ACC112 (cell line): ENCODE results near the gene LKAAEAR1.

Source experiments
- H2AFZ ChIP-seq: fragments of 200-600 bp; sonication (generic); one replicate; pipeline ENCODE4 v1.6.0; 2017; ENCODE audit warnings: antibody characterized with exemption, low read length; ENCODE audit not compliant: unreplicated experiment
- H3K27ac ChIP-seq: fragments of 200-600 bp; sonication (generic); 2 replicates; pipeline ENCODE4 v1.5.1; 2014; ENCODE audit warnings: low read depth, mild to moderate bottlenecking, antibody characterized with exemption, low read length, moderate library complexity
- H3K27me3 ChIP-seq: fragments of 200-600 bp; sonication (generic); 2 replicates; pipeline ENCODE4 v1.6.1; 2014; ENCODE audit warnings: mild to moderate bottlenecking, antibody characterized with exemption, low read length, moderate library complexity, mixed read lengths; ENCODE audit not compliant: insufficient read depth
- H3K36me3 ChIP-seq: fragments of 200-600 bp; sonication (generic); 2 replicates; pipeline ENCODE4 v1.6.1; 2016; ENCODE audit warnings: mild to moderate bottlenecking, antibody characterized with exemption, low read length, moderate library complexity, mixed read lengths; ENCODE audit not compliant: insufficient read depth
- H3K4me1 ChIP-seq: fragments of 200-600 bp; sonication (generic); one replicate; pipeline ENCODE4 v1.6.1; 2016; ENCODE audit warnings: low read length, mixed read lengths; ENCODE audit not compliant: insufficient read depth, unreplicated experiment, control insufficient read depth
- H3K4me3 ChIP-seq: fragments of 200-600 bp; sonication (generic); 2 replicates; pipeline ENCODE4 v1.5.1; 2014; ENCODE audit warnings: mild to moderate bottlenecking, low read depth, low read length
- H3K79me2 ChIP-seq: fragments of 200-600 bp; sonication (generic); one replicate; pipeline ENCODE4 v1.6.0; 2016; ENCODE audit warnings: low read length; ENCODE audit not compliant: control insufficient read depth, unreplicated experiment, insufficient read depth

The LKAAEAR1 gene

DNA sequence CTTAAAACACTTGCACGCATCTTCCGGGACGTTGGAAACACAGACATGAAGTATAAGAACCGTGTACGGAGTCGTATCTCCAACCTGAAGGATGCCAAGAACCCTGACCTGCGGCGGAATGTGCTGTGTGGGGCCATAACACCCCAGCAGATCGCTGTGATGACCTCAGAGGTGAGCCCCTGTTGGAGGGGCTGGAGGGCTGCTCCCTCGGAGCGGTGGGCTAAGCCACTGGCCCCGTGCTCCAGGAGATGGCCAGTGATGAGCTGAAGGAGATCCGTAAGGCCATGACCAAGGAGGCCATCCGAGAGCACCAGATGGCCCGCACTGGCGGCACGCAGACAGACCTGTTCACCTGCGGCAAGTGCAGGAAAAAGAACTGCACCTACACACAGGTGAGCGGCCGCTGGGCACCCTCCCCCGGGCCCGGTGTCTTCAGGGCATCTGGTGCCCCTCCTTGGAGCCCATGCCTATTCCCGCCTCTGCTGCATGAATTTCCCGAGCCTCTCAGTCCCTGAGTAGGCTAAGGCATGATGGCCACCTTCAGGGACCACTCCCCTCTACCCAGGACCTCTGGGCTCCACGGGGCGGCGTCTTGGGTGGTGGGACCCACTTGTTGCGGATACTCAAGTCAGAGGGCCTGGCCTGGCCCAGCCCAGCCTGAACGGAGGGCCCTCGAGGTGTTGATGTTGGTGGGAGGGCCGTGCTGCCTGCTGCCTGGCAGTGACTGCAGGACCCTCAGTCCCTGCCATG lies 13.8 kb downstream of the LKAAEAR1 start:
- H3K4me1 ChIP-seq = peaks cover 12% of the 10 kb centered on the region
- no peak overlapping the region for H2AFZ ChIP-seq
- H3K27ac ChIP-seq = no peak overlapping the region

DNA sequence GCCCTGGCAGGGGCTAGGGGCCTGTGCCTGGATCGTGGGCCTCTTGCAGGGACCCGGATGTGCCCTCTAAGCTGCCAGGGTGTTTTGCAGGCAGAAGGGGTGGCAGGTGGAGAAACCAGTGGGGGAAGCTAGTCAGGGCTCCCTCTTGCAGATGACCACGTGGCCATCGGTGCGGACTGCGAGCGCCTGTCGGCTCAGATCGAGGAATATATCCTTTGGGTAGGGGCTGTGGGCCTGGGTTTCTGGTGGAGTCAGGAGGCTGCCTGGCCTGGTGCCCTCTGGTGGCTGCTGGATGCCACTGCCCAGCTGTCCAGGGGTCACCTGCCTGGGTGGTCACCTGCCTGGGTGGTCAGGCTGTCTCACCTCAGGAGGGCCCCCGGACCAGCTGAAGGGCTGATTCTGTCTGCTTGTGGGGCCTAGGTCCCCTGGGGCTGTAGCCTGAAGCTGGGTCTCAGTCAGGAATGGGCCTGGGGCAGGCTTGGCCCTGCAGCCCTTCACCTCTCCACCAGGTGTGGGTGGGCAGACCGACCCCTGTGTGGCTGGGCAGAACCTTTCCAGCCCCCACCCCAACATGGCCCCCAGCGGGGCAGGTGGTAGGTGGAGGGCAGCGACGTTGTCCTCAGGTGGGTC lies 14.5 kb downstream of the LKAAEAR1 start:
- Histone ChIP-seq H3K4me1 (peaks cover 18% of the 10 kb centered on the region), H3K27me3 (no peaks in the 10 kb centered on the region), H3K36me3 (no peaks in the 10 kb centered on the region), H3K4me3 (no peak overlapping the region), H3K79me2 (no peaks in the 10 kb centered on the region), H3K27ac (no peak overlapping the region), H2AFZ (no peak overlapping the region)

More for the DNA sequence above, 13.8 kb downstream of the LKAAEAR1 start:
- Histone ChIP-seq H3K27me3 (no peaks in the 10 kb centered on the region), H3K36me3 (no peaks in the 10 kb centered on the region), H3K4me3 (no peak overlapping the region), H3K79me2 (no peaks in the 10 kb centered on the region)

DNA sequence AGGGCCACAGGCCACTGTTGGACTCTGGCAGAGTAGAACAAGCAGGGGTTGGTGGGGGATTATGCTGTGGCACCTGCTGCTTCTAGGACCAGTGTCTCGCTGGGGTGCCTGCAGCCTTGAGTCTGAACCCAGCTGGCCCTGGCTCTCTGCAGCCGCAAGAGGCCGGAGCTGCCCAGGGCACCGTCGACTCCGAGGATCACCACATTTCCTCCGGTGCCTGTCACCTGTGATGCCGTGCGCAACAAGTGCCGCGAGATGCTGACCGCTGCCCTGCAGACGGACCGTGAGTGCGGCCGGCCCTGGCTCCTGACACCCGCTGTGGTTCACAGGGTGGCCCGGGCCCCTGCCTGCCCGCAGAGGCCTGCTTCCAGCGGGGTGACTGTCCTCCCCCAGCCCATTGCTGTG lies 15.0 kb downstream of the LKAAEAR1 start:
- Histone ChIP-seq H2AFZ (no peak overlapping the region), H3K27me3 (no peaks in the 10 kb centered on the region), H3K4me3 (no peak overlapping the region), H3K79me2 (no peaks in the 10 kb centered on the region), H3K4me1 (peaks cover 23% of the 10 kb centered on the region), H3K27ac (no peak overlapping the region), H3K36me3 (no peaks in the 10 kb centered on the region)

DNA sequence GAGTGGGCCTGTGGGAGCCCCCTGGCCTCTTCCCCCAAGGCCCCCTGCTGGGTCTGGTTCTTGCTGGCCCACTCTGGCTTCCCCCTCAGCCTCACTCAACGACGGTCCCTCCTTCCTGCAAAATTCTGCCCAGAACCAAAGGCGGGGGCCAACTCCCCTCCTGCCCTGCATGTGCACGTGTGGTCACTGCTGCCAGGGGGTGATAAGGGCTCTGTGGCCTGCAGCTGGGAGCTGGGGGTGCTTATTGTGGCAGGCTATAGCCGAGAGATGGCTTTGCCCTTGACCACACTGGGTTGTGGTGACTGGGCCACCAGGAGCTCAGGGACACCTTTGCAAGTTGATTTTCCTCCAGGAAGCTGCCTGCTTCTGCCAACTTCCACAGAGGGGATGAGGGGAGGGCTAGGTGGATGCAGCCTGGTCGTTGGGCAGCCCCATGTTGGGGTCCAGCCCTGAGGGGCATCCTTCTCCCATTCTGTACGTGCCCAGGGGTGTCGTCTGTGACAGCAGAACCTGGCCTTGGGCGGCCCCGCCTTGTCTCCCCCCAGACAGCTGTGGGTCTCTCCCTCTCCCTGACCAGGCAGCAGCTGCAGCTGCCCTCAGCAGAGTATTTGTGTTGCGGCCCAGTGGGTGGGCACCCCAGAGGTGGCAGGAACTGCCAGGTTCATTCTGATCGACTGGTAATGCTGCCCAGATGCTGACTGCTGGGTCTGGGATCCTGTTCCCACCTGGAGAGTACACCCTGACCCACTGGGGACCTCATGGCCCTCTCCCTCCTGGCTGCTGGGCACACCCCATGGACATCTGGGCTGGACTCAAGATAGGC lies 15.6 kb downstream of the LKAAEAR1 start:
- H3K27ac ChIP-seq = no peak overlapping the region
- peaks cover under 1% of the 10 kb centered on the region for H3K79me2 ChIP-seq
- no peak overlapping the region for H2AFZ ChIP-seq
- no peaks in the 10 kb centered on the region for H3K36me3 ChIP-seq
- no peaks in the 10 kb centered on the region for H3K27me3 ChIP-seq
- no peak overlapping the region for H3K4me3 ChIP-seq
- peaks cover 26% of the 10 kb centered on the region for H3K4me1 ChIP-seq

DNA sequence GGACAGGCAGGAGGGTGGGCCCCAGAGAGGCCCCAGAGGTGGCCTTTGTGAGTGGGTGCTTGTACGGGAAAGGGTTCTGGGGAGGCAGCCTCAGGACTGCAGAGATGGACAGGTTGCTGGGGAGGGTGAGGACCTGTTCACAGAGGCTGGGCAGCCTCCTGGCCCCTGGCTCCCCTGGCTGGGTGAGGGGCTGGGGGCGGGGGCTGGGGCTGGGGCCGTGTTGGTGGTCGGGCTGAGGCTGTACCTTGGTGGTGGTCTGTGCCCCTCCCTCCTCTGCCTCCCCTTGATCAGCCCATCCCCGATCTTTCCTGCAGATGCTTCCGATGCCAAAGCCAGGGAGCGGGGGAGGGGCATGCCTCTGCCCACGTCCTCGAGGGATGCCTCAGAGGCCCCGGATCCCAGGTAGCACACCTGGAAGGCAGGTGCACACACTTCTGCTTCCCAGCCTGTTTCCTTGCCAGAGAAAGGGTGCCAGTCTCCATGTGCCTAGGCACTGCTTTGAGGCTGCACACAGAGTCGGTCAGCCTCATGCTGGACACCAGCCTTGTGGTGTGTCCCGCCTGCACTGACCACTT lies 16.4 kb downstream of the LKAAEAR1 start:
- Histone ChIP-seq H3K79me2 (peaks cover 6% of the 10 kb centered on the region), H2AFZ (no peak overlapping the region), H3K36me3 (no peaks in the 10 kb centered on the region), H3K27me3 (no peaks in the 10 kb centered on the region), H3K4me3 (no peak overlapping the region), H3K4me1 (peaks cover 26% of the 10 kb centered on the region), H3K27ac (no peak overlapping the region)

DNA sequence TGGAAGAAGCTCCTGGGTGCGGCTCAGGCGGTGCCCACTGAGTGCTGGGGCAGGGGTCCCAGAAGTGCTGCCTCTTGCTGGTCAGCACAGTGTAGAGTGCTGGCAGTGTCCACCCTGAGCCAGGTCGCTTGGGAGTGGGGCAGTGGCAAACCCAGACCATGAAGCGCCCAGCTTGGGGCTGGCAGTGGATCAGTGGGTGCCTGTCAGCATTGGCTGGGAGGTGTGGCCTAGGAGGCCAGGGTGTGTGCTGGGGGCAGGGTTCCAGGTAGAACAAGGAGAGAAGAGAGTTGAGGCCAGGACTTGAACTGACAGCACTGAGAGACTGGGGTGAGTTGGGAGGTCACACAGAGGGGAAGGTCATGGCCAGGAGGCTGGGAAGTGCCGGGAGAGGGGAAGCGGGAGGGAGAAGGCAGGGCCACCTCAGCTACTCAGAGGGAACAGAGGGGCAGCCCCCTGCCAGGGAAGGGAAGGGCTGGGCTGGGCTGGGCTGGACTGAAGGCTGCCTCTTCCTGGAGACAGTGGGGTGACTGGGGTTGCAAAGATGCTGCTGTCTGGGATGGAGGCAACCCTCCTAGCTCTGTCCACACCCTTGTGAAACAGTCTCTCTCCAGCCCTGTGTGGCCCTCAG lies 17.1 kb downstream of the LKAAEAR1 start:
- Histone ChIP-seq H3K27ac (no peak overlapping the region), H3K79me2 (peaks cover 6% of the 10 kb centered on the region), H3K36me3 (no peaks in the 10 kb centered on the region), H2AFZ (no peak overlapping the region), H3K4me1 (peaks cover 31% of the 10 kb centered on the region), H3K4me3 (no peak overlapping the region), H3K27me3 (no peaks in the 10 kb centered on the region)

DNA sequence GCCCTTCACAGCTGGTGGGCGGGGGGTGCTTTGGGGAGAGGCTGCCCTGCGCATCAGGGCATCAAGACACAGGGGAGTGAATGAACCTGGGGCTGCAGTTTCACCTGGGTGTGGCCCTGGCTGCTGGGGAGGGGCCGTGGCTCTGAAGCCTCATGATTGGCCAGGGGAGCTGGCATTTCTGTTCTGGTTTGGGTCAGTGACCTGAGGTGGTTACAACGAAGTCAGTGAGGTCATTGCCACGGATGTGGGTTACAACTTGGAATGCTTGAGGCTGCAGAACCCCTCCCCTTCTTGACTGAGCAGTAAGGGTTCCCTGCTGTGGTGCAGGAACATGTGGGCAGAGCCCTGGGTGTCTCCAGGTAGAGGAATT lies 18.2 kb downstream of the LKAAEAR1 start:
- Histone ChIP-seq H3K27me3 (no peaks in the 10 kb centered on the region), H3K27ac (no peak overlapping the region), H3K4me3 (no peak overlapping the region), H3K4me1 (peaks cover 31% of the 10 kb centered on the region), H2AFZ (no peak overlapping the region), H3K36me3 (no peaks in the 10 kb centered on the region), H3K79me2 (peaks cover 6% of the 10 kb centered on the region)

DNA sequence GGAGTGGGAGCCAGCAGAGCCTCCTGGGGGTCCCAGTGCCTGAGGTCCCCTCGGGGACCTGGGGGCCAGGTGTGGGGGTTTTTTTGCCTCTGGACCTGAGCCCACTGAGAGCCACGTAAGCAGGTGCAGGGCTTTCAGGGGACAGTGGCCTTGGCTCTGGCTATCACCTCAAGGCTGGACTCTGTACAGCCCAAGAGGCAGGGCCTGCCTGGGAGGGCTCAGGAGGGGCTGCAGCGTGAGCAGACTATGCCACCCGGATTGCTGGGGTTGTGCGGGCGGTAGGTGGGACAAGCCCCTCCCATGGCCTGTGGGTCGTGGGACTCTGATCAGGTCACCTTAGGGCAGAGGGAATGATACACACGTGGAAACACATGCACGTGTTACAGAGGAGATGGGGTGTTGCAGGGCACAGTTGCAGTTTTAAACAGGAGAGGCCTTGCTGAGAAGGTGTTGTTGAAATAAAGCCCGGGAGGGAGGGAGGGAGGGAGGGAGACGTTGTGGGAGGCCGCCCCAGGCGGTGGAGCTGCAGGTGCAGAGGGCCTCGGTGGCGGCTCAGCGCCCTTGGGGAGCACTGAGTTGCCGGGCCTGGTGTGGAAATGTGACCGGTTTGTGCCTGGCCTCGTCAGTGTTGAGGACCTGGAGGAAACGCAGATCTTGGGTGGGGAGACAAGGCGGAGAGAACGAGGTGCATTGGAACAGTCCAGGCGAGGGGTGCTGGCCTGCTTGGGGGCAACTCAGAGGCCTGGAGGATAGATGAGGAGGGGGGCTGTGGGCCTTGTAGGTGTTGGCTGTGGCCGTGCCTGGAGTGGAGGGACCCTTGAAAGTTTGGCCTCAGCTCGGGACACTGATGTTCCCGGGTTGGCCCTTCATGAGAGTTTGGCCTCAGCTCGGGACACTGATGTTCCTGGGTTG lies 18.9 kb downstream of the LKAAEAR1 start:
- Histone ChIP-seq H2AFZ (no peak overlapping the region), H3K79me2 (peaks cover 6% of the 10 kb centered on the region), H3K4me1 (peaks cover 31% of the 10 kb centered on the region), H3K36me3 (no peaks in the 10 kb centered on the region), H3K4me3 (no peak overlapping the region), H3K27me3 (no peaks in the 10 kb centered on the region), H3K27ac (no peak overlapping the region)

DNA sequence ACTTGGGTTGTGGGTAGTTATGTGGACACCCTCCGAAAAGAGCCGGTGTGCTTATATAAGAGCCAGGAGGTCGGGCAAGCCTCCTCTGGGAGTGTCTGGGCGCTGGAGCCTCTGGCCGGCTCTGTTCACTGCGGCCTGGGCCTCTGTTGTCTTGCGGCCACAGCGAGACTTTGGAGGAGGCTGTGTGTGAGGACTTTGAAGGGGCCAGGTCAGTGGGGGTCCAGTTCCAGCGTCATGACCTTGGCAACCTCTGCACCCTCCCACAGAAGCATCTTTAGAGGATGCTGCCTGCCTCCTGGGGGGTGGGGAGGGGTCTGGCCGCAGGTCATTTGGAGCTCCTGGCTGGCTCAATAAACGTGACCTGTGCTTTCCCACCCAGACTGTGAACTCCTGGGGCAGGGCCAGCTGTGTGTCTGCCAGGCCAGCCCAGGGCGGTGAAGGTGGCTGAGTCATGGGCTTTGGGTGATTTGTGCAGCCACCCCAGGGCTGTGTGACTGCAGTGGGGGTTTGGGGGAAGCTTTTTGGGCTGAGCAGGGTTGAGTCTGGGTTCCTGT lies 20.0 kb downstream of the LKAAEAR1 start:
- H3K27ac ChIP-seq = peak overlapping the region; percentile 57
- peaks cover 6% of the 10 kb centered on the region for H3K79me2 ChIP-seq
- peak overlapping the region; percentile 84 for H3K4me3 ChIP-seq
- H3K36me3 ChIP-seq = no peaks in the 10 kb centered on the region
- H3K4me1 ChIP-seq = peaks cover 31% of the 10 kb centered on the region
- H2AFZ ChIP-seq = no peak overlapping the region
- no peaks in the 10 kb centered on the region for H3K27me3 ChIP-seq
